Kidney (tissue), 14 donors: ENCODE data around the gene LTF. TPM values are rescaled to one million over a fixed set of nuclear protein-coding genes. Genes with fewer than 3 reads are reported as not detected.

ENCODE experiments used
- DNase-seq, 5 donors: peaks; one replicate each; pipeline ENCODE4 v3.0.0-alpha.2; 2013 to 2020
- FAIRE-seq: peaks from 2 replicates; lab custom pipeline; 2012; peaks lifted over from hg19 to GRCh38; lab: Jason Lieb, UNC
- H3K27ac ChIP-seq, 2 donors: one replicate each; pipeline ENCODE4 v1.7.0; 2013; ENCODE audit warnings: low read depth in 2 of 2, low read length in 2 of 2, inconsistent platforms in 1 of 2
- H3K27me3 ChIP-seq: one replicate; pipeline ENCODE4 v1.7.1; 2013; ENCODE audit warnings: low read length, inconsistent platforms; ENCODE audit not compliant: control insufficient read depth, insufficient read depth
- H3K36me3 ChIP-seq, 3 donors: one replicate each; pipeline versions ENCODE4 v1.7.0 to v1.7.1; 2013; ENCODE audit warnings: low read length in 3 of 3, control low read depth in 1 of 3, inconsistent platforms in 1 of 3; ENCODE audit not compliant: insufficient read depth in 3 of 3, control insufficient read depth in 2 of 3
- H3K4me1 ChIP-seq, 3 donors: one replicate each; pipeline versions ENCODE4 v1.7.0 to v1.7.1; 2013; ENCODE audit warnings: low read length in 3 of 3, inconsistent platforms in 1 of 3, low read depth in 1 of 3; ENCODE audit not compliant: control insufficient read depth in 2 of 3, insufficient read depth in 2 of 3
- H3K4me3 ChIP-seq, 3 donors: one replicate each; pipeline versions ENCODE4 v1.7.0 to v1.8.1; 2013; ENCODE audit warnings: low read length in 3 of 3, control low read depth in 1 of 3, inconsistent platforms in 1 of 3
- H3K9ac ChIP-seq, 3 donors: one replicate each; pipeline versions ENCODE4 v1.7.0 to v1.7.1; 2013; ENCODE audit warnings: low read length in 3 of 3, control low read depth in 1 of 3, inconsistent platforms in 1 of 3
- H3K9me3 ChIP-seq, 3 donors: one replicate each; pipeline versions ENCODE4 v1.7.0 to v1.7.1; 2013; ENCODE audit warnings: low read length in 3 of 3, control low read depth in 1 of 3, inconsistent platforms in 1 of 3; ENCODE audit not compliant: control insufficient read depth in 2 of 3, insufficient read depth in 1 of 3
- CTCF ChIP-seq: IDR thresholded peaks from 3 replicates; pipeline ENCODE4 v1.5.1; 2012; ENCODE audit warnings: mild to moderate bottlenecking, moderate library complexity, borderline replicate concordance; ENCODE audit not compliant: insufficient read depth; ENCODE audit errors: extremely low read depth
- intact Hi-C: fragments of 100-400 bp; cut with DNase I; formaldehyde crosslinking; loops from one replicate; pipeline ENCODE4 v1.11.1; 2022
- polyA plus RNA-seq: library from polyadenylated mRNA; stranded (reverse); fragments of 350-450 nt; fragmentation: Illumina TruSeq; extraction: RNeasy Lipid Tissue Mini Kit (QIAGEN cat#74804); gene quantifications from one replicate; pipeline ENCODE4 v1.2.3, GENCODE V29; 2014; ENCODE audit warnings: low read depth, low replicate concordance; ENCODE audit not compliant: insufficient read depth
- total RNA-seq: library from RNA; stranded (reverse); fragmentation: NEBNext Ultra II Directional; extraction: Animal tissue kit (Norgen Biotek cat#: 25700); gene quantifications from one replicate; pipeline ENCODE4 v1.2.1, GENCODE V29; 2021
- donor health status: control.
- donor health status: control.
- donor health status: control.
- donor health status: control.
- donor health status: control.
- donor health status: DM: yes; HTN: yes; CAD: no.
- donor health status: Normal renal cell carcinoma (clear cell type).

LTF gene
- total and polyA plus RNA-seq, 2 donors from 2014 or later, result 34.7 to 1,823 TPM

- no peak overlapping the region for H3K4me3 ChIP-seq
- H3K9ac ChIP-seq, result no peak overlapping the region
- no peak for DNase-seq
- no peak for TF ChIP-seq CTCF
- H3K27ac ChIP-seq, result no peak overlapping the region
- no peaks in the 10 kb centered on the region for H3K36me3 ChIP-seq
- FAIRE-seq, result no peak
- H3K9me3 ChIP-seq, result no peaks in the 10 kb centered on the region
- intact Hi-C loops, result no loop called here
- H3K27me3 ChIP-seq, result no peaks in the 10 kb centered on the region
- no peaks in the 10 kb centered on the region for H3K4me1 ChIP-seq
These were observed 17.3 kb downstream of the LTF start for GRCh38 chr3:46447228-46447985.

- TF ChIP-seq CTCF, result peak; percentile 36
- H3K27me3 ChIP-seq, result no peaks in the 10 kb centered on the region
- H3K4me3 ChIP-seq, result no peak overlapping the region
- no peaks in the 10 kb centered on the region for H3K36me3 ChIP-seq
- DNase-seq (peak in 1 of 5 donors; percentile 70), FAIRE-seq (peak; percentile 39)
- no peak overlapping the region for H3K27ac ChIP-seq
- intact Hi-C loops, result no loop called here
- no peaks in the 10 kb centered on the region for H3K9me3 ChIP-seq
- no peaks in the 10 kb centered on the region for H3K4me1 ChIP-seq
- H3K9ac ChIP-seq, result no peak overlapping the region
These were observed 21.9 kb downstream of the LTF start for GRCh38 chr3:46442576-46443530.

GRCh38 chr3:46440531-46441294, 24.0 kb downstream of the LTF start:
- DNase-seq (no peak), FAIRE-seq (no peak)
- Histone ChIP-seq H3K9me3 (no peaks in the 10 kb centered on the region), H3K27ac (no peak overlapping the region), H3K27me3 (no peaks in the 10 kb centered on the region), H3K4me1 (no peaks in the 10 kb centered on the region), H3K9ac (no peak overlapping the region), H3K36me3 (no peaks in the 10 kb centered on the region), H3K4me3 (no peak overlapping the region)
- no peak for TF ChIP-seq CTCF
- intact Hi-C loops, result no loop called here
